ENCODE data around the gene SLC29A2.

Gene SLC29A2

DNA sequence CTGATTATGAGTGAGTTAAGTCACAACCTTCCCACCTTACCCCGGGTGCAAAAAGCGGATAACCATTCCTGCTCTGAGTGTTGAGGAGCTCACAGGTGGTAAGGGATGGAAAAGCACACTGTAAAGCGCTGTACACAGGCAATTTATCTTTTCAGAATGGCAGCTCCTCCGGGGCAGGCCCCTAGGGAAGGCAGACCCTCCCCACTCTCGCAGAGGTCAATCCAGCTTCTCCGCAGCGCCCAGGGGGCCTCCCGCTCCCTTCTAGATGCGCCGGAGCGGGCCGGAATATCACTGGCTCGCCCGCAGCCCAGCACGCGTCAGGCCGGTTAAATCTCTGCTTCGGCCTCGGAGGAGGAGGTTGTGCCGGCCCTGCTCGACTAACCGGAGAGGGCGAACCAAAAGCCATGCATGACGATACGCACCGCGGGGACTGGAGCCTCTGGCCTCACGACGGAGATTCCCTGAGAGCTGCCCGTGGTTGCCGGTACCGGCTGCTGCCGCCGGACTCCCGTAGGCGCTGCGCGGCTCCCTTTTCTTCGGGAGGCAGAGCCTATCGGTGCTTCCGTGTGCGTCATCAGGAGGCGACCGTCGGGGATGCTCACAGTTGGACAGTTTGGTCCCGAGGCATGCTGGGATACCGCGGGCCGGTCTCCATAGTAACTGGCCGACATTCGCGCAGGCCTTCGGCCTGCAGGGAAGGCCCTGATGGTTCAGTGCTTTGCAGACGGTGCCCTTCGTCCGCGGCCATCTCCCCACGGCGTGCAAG, 26.8 kb downstream of the SLC29A2 start, which contains the start of gene BRMS1 (continued):
- TF ChIP-seq, protein P1, sequence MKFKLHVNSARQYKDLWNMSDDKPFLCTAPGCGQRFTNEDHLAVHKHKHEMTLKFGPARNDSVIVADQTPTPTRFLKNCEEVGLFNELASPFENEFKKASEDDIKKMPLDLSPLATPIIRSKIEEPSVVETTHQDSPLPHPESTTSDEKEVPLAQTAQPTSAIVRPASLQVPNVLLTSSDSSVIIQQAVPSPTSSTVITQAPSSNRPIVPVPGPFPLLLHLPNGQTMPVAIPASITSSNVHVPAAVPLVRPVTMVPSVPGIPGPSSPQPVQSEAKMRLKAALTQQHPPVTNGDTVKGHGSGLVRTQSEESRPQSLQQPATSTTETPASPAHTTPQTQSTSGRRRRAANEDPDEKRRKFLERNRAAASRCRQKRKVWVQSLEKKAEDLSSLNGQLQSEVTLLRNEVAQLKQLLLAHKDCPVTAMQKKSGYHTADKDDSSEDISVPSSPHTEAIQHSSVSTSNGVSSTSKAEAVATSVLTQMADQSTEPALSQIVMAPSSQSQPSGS (tag by site-specific recombination; IDR thresholded peaks at IDR 0.05; ENCODE audit: low read depth) = 0 out of 2 replicates have a peak, but pooled peaks have one; percentile 9
- TF ChIP-seq ZBTB48 (tag by site-specific recombination; IDR thresholded peaks at IDR 0.05) (peak; percentile 63), ZNF510 (tag by site-specific recombination; IDR thresholded peaks at IDR 0.05; ENCODE audit: insufficient replicate concordance) (no peak), ZNF366 (tag by site-specific recombination; conservative IDR thresholded peaks at IDR 0.05) (no peak), ZNF157 (tag by site-specific recombination; IDR thresholded peaks at IDR 0.05) (no peak), ZNF629 (tag by site-specific recombination; IDR thresholded peaks at IDR 0.05) (peak; percentile 66), ZNF350 (tag by site-specific recombination; IDR thresholded peaks at IDR 0.05) (no peak), ZIC2 (tag by site-specific recombination; IDR thresholded peaks at IDR 0.05) (peak; percentile 40; the same call in 1 of the 2 replicates), ZBTB8A (tag by site-specific recombination; IDR thresholded peaks at IDR 0.05) (0 out of 2 replicates have a peak, but pooled peaks have one; percentile 41), ZNF596 (tag by site-specific recombination; IDR thresholded peaks at IDR 0.05) (no peak), MZF1 (tag by site-specific recombination; IDR thresholded peaks at IDR 0.05; ENCODE audit: borderline replicate concordance) (no peak), ZFHX2 (tag by site-specific recombination; conservative IDR thresholded peaks at IDR 0.05) (no peak), YY1 (tag by site-specific recombination; IDR thresholded peaks at IDR 0.05) (peak; percentile 58; the same call in 1 of the 2 replicates), FEZF1 (tag by site-specific recombination; IDR thresholded peaks at IDR 0.05) (no peak), ZBTB1 (tag by site-specific recombination; IDR thresholded peaks at IDR 0.05) (no peak), ZNF777 (tag by site-specific recombination; IDR thresholded peaks at IDR 0.05; ENCODE audit: borderline replicate concordance) (no peak), ZNF211 (tag by site-specific recombination; IDR thresholded peaks at IDR 0.05; ENCODE audit: low read depth) (no peak), ZSCAN16 (tag by site-specific recombination; IDR thresholded peaks at IDR 0.05) (no peak), ZBTB7A (tag by site-specific recombination; IDR thresholded peaks at IDR 0.05; ENCODE audit: low read depth) (no peak), ZNF76 (tag by site-specific recombination; IDR thresholded peaks at IDR 0.05; ENCODE audit: borderline replicate concordance, low read depth) (peak; percentile 95), ZNF2 (tag by site-specific recombination; IDR thresholded peaks at IDR 0.05) (0 out of 2 replicates have a peak, but pooled peaks have one; percentile 32), ZNF19 (tag by site-specific recombination; IDR thresholded peaks at IDR 0.05; ENCODE audit: low read depth) (no peak), ZNF266 (tag by site-specific recombination; IDR thresholded peaks at IDR 0.05; ENCODE audit: low read depth) (no peak), WT1 (tag by site-specific recombination; IDR thresholded peaks at IDR 0.05) (0 out of 2 replicates have a peak, but pooled peaks have one; percentile 19)
- TF ChIP-seq, protein P2, sequence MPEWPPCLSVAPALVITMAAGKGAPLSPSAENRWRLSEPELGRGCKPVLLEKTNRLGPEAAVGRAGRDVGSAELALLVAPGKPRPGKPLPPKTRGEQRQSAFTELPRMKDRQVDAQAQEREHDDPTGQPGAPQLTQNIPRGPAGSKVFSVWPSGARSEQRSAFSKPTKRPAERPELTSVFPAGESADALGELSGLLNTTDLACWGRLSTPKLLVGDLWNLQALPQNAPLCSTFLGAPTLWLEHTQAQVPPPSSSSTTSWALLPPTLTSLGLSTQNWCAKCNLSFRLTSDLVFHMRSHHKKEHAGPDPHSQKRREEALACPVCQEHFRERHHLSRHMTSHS (tag by site-specific recombination; IDR thresholded peaks at IDR 0.05) = no peak
- TF ChIP-seq, protein P3, sequence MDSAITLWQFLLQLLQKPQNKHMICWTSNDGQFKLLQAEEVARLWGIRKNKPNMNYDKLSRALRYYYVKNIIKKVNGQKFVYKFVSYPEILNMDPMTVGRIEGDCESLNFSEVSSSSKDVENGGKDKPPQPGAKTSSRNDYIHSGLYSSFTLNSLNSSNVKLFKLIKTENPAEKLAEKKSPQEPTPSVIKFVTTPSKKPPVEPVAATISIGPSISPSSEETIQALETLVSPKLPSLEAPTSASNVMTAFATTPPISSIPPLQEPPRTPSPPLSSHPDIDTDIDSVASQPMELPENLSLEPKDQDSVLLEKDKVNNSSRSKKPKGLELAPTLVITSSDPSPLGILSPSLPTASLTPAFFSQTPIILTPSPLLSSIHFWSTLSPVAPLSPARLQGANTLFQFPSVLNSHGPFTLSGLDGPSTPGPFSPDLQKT (IDR thresholded peaks at IDR 0.05; ENCODE audit: borderline replicate concordance, low read depth, low read length) = no peak
- TF ChIP-seq, protein P4, sequence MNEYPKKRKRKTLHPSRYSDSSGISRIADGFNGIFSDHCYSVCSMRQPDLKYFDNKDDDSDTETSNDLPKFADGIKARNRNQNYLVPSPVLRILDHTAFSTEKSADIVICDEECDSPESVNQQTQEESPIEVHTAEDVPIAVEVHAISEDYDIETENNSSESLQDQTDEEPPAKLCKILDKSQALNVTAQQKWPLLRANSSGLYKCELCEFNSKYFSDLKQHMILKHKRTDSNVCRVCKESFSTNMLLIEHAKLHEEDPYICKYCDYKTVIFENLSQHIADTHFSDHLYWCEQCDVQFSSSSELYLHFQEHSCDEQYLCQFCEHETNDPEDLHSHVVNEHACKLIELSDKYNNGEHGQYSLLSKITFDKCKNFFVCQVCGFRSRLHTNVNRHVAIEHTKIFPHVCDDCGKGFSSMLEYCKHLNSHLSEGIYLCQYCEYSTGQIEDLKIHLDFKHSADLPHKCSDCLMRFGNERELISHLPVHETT (tag by site-specific recombination; IDR thresholded peaks at IDR 0.05) = peak; percentile 69; the same call in 1 of the 2 replicates
- TF ChIP-seq, protein P5, sequence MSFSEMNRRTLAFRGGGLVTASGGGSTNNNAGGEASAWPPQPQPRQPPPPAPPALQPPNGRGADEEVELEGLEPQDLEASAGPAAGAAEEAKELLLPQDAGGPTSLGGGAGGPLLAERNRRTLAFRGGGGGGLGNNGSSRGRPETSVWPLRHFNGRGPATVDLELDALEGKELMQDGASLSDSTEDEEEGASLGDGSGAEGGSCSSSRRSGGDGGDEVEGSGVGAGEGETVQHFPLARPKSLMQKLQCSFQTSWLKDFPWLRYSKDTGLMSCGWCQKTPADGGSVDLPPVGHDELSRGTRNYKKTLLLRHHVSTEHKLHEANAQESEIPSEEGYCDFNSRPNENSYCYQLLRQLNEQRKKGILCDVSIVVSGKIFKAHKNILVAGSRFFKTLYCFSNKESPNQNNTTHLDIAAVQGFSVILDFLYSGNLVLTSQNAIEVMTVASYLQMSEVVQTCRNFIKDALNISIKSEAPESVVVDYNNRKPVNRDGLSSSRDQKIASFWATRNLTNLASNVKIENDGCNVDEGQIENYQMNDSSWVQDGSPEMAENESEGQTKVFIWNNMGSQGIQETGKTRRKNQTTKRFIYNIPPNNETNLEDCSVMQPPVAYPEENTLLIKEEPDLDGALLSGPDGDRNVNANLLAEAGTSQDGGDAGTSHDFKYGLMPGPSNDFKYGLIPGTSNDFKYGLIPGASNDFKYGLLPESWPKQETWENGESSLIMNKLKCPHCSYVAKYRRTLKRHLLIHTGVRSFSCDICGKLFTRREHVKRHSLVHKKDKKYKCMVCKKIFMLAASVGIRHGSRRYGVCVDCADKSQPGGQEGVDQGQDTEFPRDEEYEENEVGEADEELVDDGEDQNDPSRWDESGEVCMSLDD (tag by site-specific recombination; IDR thresholded peaks at IDR 0.05) = no peak
- TF ChIP-seq, protein P6, sequence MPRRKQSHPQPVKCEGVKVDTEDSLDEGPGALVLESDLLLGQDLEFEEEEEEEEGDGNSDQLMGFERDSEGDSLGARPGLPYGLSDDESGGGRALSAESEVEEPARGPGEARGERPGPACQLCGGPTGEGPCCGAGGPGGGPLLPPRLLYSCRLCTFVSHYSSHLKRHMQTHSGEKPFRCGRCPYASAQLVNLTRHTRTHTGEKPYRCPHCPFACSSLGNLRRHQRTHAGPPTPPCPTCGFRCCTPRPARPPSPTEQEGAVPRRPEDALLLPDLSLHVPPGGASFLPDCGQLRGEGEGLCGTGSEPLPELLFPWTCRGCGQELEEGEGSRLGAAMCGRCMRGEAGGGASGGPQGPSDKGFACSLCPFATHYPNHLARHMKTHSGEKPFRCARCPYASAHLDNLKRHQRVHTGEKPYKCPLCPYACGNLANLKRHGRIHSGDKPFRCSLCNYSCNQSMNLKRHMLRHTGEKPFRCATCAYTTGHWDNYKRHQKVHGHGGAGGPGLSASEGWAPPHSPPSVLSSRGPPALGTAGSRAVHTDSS (tag by site-specific recombination; IDR thresholded peaks at IDR 0.05) = no peak

Data from HEK293 (cell line).